MCF 10A (cell line): ENCODE results near the gene KCNIP1. TPM values are rescaled to one million over a fixed set of nuclear protein-coding genes. Genes with fewer than 3 reads are reported as not detected.

Experiments
- BruUV-seq: library from RNA; stranded (reverse); fragments of 400-500 nt; replicated peaks from 2 replicates; lab custom pipeline; 2021; lab: Mats Ljungman, UMichigan
- CTCF ChIA-PET: fragments of 300-600 bp; sonication (Branson Sonifier 250); formaldehyde crosslinking; extraction: SDS; loops from one replicate; lab custom pipeline; 2021; ENCODE audit warnings: antibody characterized with exemption, inconsistent platforms; lab: Yijun Ruan, JAX
- POLR2A ChIA-PET: fragments of 300-600, 350-650 bp; sonication (Branson Sonifier 250); formaldehyde crosslinking; extraction: SDS; loops from one replicate; lab custom pipeline; 2020; ENCODE audit warnings: antibody characterized with exemption, inconsistent platforms; lab: Yijun Ruan, JAX
- DNase-seq: peaks from one replicate; pipeline ENCODE4 v3.0.0-alpha.2; 2018; ENCODE audit not compliant: unreplicated experiment
- H3K27ac Mint-ChIP-seq: one replicate; pipeline ENCODE4 v1.8.0; 2022; ENCODE audit warnings: mild to moderate bottlenecking, low read depth, mixed read lengths; ENCODE audit not compliant: unreplicated experiment
- H3K27me3 Mint-ChIP-seq: one replicate; pipeline ENCODE4 v1.8.0; 2022; ENCODE audit warnings: mixed read lengths; ENCODE audit not compliant: insufficient read depth, unreplicated experiment
- H3K36me3 Mint-ChIP-seq: one replicate; pipeline ENCODE4 v1.8.0; 2022; ENCODE audit warnings: mild to moderate bottlenecking, moderate library complexity, mixed read lengths; ENCODE audit not compliant: insufficient read depth, unreplicated experiment
- H3K4me1 Mint-ChIP-seq: one replicate; pipeline ENCODE4 v1.8.0; 2022; ENCODE audit warnings: mixed read lengths; ENCODE audit not compliant: insufficient read depth, unreplicated experiment
- H3K4me3 Mint-ChIP-seq: one replicate; pipeline ENCODE4 v1.8.0; 2022; ENCODE audit warnings: mild to moderate bottlenecking, moderate library complexity, mixed read lengths; ENCODE audit not compliant: unreplicated experiment
- H3K9me3 Mint-ChIP-seq: one replicate; pipeline ENCODE4 v1.8.0; 2022; ENCODE audit warnings: mixed read lengths; ENCODE audit not compliant: unreplicated experiment
- intact Hi-C: fragments of 100-400 bp; cut with micrococcal nuclease; formaldehyde crosslinking; loops from 2 replicates; pipeline ENCODE4 v1.14.1; 2022
- total RNA-seq: library from RNA; stranded (reverse); gene quantifications from 2 replicates; pipeline ENCODE4 v1.2.3, GENCODE V29; 2022
- TF ChIP-seq, protein P1 (sequence below): fragments of 200-600 bp; IDR thresholded peaks from one replicate; pipeline ENCODE4 v1.8.0; 2022; ENCODE audit warnings: antibody characterized with exemption, mild to moderate bottlenecking; ENCODE audit not compliant: unreplicated experiment

Gene KCNIP1
- total RNA-seq, 1 experiment from 2014 or later = not detected

DNA sequence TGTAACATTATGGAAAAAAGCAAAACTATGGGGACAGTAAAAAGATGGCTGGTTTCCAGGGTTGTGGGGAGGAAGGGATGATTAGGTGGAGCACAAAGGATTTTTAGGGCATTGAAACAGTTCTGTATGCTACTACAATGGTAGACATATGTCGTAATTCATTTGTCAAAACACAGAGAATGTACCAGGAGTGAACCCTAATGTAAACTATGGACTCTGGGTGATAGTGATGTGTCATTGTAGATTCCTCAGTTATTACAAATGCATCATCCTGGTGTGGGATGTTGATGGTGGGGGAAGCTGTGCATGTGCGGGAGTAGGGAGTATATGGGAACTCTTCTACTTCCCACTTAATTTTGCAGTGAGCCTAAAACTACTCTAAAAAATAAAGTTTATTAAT lies 144.7 kb downstream of the KCNIP1 start:
- no peaks in the 10 kb centered on the region for H3K36me3 Mint-ChIP-seq
- TF ChIP-seq, protein P1, sequence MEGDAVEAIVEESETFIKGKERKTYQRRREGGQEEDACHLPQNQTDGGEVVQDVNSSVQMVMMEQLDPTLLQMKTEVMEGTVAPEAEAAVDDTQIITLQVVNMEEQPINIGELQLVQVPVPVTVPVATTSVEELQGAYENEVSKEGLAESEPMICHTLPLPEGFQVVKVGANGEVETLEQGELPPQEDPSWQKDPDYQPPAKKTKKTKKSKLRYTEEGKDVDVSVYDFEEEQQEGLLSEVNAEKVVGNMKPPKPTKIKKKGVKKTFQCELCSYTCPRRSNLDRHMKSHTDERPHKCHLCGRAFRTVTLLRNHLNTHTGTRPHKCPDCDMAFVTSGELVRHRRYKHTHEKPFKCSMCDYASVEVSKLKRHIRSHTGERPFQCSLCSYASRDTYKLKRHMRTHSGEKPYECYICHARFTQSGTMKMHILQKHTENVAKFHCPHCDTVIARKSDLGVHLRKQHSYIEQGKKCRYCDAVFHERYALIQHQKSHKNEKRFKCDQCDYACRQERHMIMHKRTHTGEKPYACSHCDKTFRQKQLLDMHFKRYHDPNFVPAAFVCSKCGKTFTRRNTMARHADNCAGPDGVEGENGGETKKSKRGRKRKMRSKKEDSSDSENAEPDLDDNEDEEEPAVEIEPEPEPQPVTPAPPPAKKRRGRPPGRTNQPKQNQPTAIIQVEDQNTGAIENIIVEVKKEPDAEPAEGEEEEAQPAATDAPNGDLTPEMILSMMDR = no peak
- H3K9me3 Mint-ChIP-seq = no peaks in the 10 kb centered on the region
- peaks cover 8% of the 10 kb centered on the region for H3K4me1 Mint-ChIP-seq
- CTCF ChIA-PET = interaction anchor here (0.7 to 1.6 kb wide), 8 partner anchors 9 to 143 kb away, joined by 3 to 8 read pairs (median 3); no protein-coding TSS in a partner anchor
- H3K4me3 Mint-ChIP-seq = no peak overlapping the region
- BruUV-seq = no TSS peak
- peak overlapping the region; percentile 40 for H3K27ac Mint-ChIP-seq
- peak; percentile 80 for DNase-seq
- no peaks in the 10 kb centered on the region for H3K27me3 Mint-ChIP-seq
- POLR2A ChIA-PET = no interaction called here
- intact Hi-C loops = no loop called here

DNA sequence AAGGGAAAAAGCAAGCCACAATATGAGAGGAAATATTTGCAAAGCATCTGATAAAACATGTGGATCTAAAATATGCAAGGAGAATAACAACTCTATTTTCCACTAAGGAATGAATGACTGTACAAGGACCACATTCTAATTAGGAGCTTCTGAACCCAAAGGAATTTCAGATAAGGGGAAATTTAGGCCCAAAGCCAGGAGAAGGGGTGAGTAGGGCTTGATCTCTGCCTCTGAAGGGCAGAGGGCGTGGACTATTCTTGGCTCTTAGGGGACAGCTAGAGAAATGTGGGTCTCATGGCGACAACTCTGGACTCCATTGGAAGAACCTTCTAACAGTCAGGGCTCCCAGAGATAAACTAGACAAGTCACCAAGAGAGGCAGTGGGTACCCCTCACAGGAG lies 147.0 kb downstream of the KCNIP1 start:
- H3K36me3 Mint-ChIP-seq = no peaks in the 10 kb centered on the region
- BruUV-seq = no TSS peak
- no peak for DNase-seq
- no peaks in the 10 kb centered on the region for H3K9me3 Mint-ChIP-seq
- H3K4me1 Mint-ChIP-seq = peaks cover 8% of the 10 kb centered on the region
- POLR2A ChIA-PET = no interaction called here
- H3K4me3 Mint-ChIP-seq = no peak overlapping the region
- intact Hi-C loops = no loop called here
- H3K27me3 Mint-ChIP-seq = no peaks in the 10 kb centered on the region
- TF ChIP-seq, protein P1 = no peak
- CTCF ChIA-PET = interaction anchor here (0.6 to 1.5 kb wide), 5 partner anchors 12 to 691 kb away, joined by 3 to 6 read pairs (median 4); no protein-coding TSS in a partner anchor
- H3K27ac Mint-ChIP-seq = no peak overlapping the region

DNA sequence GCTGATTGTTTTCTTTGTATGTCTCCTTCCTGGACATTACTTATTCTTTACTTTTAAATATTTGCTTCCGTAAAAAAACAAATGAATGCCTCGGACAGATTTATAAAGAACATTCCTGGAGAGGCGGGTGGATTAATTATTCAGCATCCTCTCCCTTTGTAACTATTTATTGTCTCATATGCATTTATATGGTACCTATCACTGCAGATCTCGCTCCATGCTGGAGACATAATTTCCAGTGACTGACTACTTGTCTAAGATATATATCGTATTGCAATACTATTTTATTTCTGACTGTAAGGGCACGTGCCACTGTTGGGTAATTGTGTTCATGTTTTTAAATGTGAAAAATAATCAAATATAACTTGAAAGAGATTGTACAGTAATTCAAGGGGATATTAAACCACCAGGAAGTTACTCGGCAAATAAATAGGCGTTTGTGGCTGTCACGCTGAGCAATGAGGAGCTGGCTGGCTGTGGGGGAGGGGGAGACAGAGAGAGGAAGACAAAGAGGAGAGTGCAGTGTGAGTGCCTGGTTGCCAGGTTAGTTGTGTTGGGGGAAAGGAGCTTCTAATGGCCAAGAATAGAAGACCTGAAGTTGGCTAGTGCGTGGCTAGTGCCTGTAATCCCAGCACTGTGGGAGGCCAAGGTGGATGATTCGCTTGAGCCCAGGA lies 147.9 kb downstream of the KCNIP1 start:
- no peaks in the 10 kb centered on the region for H3K9me3 Mint-ChIP-seq
- peaks cover 8% of the 10 kb centered on the region for H3K4me1 Mint-ChIP-seq
- ChIA-PET POLR2A (no interaction called here), CTCF (interaction anchor here (0.5 to 2.2 kb wide), 8 partner anchors 13 to 240 kb away, joined by 3 to 6 read pairs (median 4); no protein-coding TSS in a partner anchor)
- H3K27me3 Mint-ChIP-seq = no peaks in the 10 kb centered on the region
- BruUV-seq = no TSS peak
- DNase-seq = no peak
- H3K4me3 Mint-ChIP-seq = no peak overlapping the region
- TF ChIP-seq, protein P1 = no peak
- intact Hi-C loops = no loop called here
- no peak overlapping the region for H3K27ac Mint-ChIP-seq
- no peaks in the 10 kb centered on the region for H3K36me3 Mint-ChIP-seq

DNA sequence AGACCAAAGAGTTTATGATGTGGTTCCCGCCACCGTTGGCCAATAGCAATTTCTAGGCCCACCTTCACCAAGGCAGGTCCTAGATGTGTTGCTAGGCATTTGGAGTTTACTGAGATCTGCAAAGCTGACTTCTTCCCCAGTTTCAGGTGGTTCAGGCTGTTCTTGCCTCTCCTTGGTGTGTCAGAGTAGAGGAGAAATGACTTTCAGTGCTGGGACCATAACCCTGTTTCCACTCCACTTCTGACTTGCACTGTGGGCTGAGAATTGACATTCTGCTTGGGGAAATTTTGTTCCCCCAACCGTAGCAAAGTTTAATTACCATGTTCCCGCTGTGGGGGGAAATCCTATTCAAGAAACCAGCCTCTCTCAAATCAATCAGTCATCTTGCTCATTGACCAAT lies 151.7 kb downstream of the KCNIP1 start:
- Mint-ChIP-seq H3K36me3 (no peaks in the 10 kb centered on the region), H3K27ac (no peak overlapping the region), H3K27me3 (no peaks in the 10 kb centered on the region), H3K4me3 (no peak overlapping the region), H3K9me3 (no peaks in the 10 kb centered on the region), H3K4me1 (no peaks in the 10 kb centered on the region)
- no peak for DNase-seq
- BruUV-seq = no TSS peak
- intact Hi-C loops = no loop called here
- TF ChIP-seq, protein P1 = no peak
- ChIA-PET CTCF (interaction anchor here (0.6 to 4.4 kb wide), 3 partner anchors 18 to 1156 kb away, joined by 3 to 27 read pairs (median 3); no protein-coding TSS in a partner anchor), POLR2A (no interaction called here)
